GM23248 (cell line): ENCODE measurements around the gene PRR23E.

ENCODE experiments used
- EZH2 ChIP-seq: fragments of 200-600 bp; sonication (generic); IDR thresholded peaks from 2 replicates; pipeline ENCODE4 v1.6.1; 2018; ENCODE audit warnings: antibody characterized with exemption, mild to moderate bottlenecking; ENCODE audit not compliant: insufficient read depth, poor library complexity, severe bottlenecking
- EZH2phosphoT487 ChIP-seq: fragments of 200-600 bp; sonication (generic); IDR thresholded peaks from 2 replicates; pipeline ENCODE4 v1.6.1; 2018; ENCODE audit warnings: antibody characterized with exemption, moderate library complexity, mild to moderate bottlenecking, low read depth; ENCODE audit not compliant: insufficient read depth

GRCh38 chr3:127159543-127159942 is 33.4 kb upstream of the PRR23E start:
- TF ChIP-seq EZH2phosphoT487 (no peak), EZH2 (no peak)
